IMR-90 (cell line): ENCODE results near the gene RXFP1. TPM values are rescaled to one million over a fixed set of nuclear protein-coding genes. Genes with fewer than 3 reads are reported as not detected.

Source experiments
- ATAC-seq: fragments of 200-7000 bp; cut with Tn5 transposase; 2 replicates; pipeline ENCODE4 v1.9.1; 2020; ENCODE audit warnings: low read depth, mild to moderate bottlenecking, moderate library complexity
- BruUV-seq: library from RNA; stranded (reverse); fragments of 400-500 nt; replicated peaks from 2 replicates; lab custom pipeline; 2021; lab: Mats Ljungman, UMichigan
- CTCF ChIA-PET: fragments of 300-600 bp; formaldehyde crosslinking; extraction: SDS; loops from one replicate; lab custom pipeline; 2021; ENCODE audit warnings: antibody characterized with exemption; lab: Yijun Ruan, JAX
- POLR2A ChIA-PET: fragments of 300-600 bp; sonication (Branson Sonifier 250); formaldehyde crosslinking; loops from one replicate; lab custom pipeline; 2022; ENCODE audit warnings: antibody characterized with exemption; ENCODE audit not compliant: unreplicated experiment; lab: Charles Lee
- DNase-seq: peaks from one replicate; pipeline ENCODE4 v3.0.0; 2013
- H2AFZ ChIP-seq: replicated peaks from 2 replicates; pipeline ENCODE3; 2013; ENCODE audit warnings: low read length, mild to moderate bottlenecking; ENCODE audit not compliant: poor library complexity
- H2AK5ac ChIP-seq: 2 replicates; pipeline ENCODE4 v1.6.1; 2013; ENCODE audit warnings: low read depth, low read length, inconsistent platforms
- H2AK9ac ChIP-seq: replicated peaks from 2 replicates; pipeline ENCODE3; 2013; ENCODE audit warnings: mild to moderate bottlenecking, low read depth, low read length, moderate library complexity; ENCODE audit not compliant: poor library complexity
- H2BK120ac ChIP-seq: 2 replicates; pipeline ENCODE4 v1.6.1; 2013; ENCODE audit warnings: low read depth, low read length, inconsistent platforms
- H2BK15ac ChIP-seq: 3 replicates; pipeline ENCODE4 v1.6.1; 2013; ENCODE audit warnings: low read depth, low read length, inconsistent platforms
- H2BK20ac ChIP-seq: 2 replicates; pipeline ENCODE4 v1.6.1; 2013; ENCODE audit warnings: low read depth, mild to moderate bottlenecking, inconsistent platforms, low read length, moderate library complexity
- H2BK5ac ChIP-seq: 2 replicates; pipeline ENCODE4 v1.6.1; 2013; ENCODE audit warnings: mild to moderate bottlenecking, low read depth, low read length, inconsistent platforms; ENCODE audit not compliant: poor library complexity, severe bottlenecking
- H3K14ac ChIP-seq: replicated peaks from 2 replicates; pipeline ENCODE4 v1.6.1; 2013; ENCODE audit warnings: low read depth, low read length, inconsistent platforms
- H3K18ac ChIP-seq: 2 replicates; pipeline ENCODE4 v1.6.1; 2013; ENCODE audit warnings: low read depth, low read length, control low read depth
- H3K23ac ChIP-seq: 2 replicates; pipeline ENCODE4 v1.6.1; 2013; ENCODE audit warnings: low read depth, low read length, inconsistent platforms
- H3K27ac ChIP-seq: 2 replicates; pipeline ENCODE4 v1.5.1; 2013; ENCODE audit warnings: mild to moderate bottlenecking, control low read depth, low read length; ENCODE audit not compliant: insufficient read depth
- H3K27me3 ChIP-seq: 2 replicates; pipeline ENCODE4 v1.6.1; 2013; ENCODE audit warnings: low read length; ENCODE audit not compliant: control insufficient read depth, insufficient read depth
- H3K36me3 ChIP-seq: 2 replicates; pipeline ENCODE4 v1.6.1; 2013; ENCODE audit warnings: low read length, mixed read lengths; ENCODE audit not compliant: control insufficient read depth, insufficient read depth
- H3K4ac ChIP-seq: 2 replicates; pipeline ENCODE4 v1.6.1; 2013; ENCODE audit warnings: low read depth, low read length, inconsistent platforms
- H3K4me1 ChIP-seq: 2 replicates; pipeline ENCODE4 v1.6.1; 2013; ENCODE audit warnings: low read length, mixed read lengths; ENCODE audit not compliant: control insufficient read depth, insufficient read depth
- H3K4me2 ChIP-seq: 2 replicates; pipeline ENCODE4 v1.6.1; 2013; ENCODE audit warnings: low read depth, mild to moderate bottlenecking, control low read depth, low read length, moderate library complexity
- H3K4me3 ChIP-seq: 2 replicates; pipeline ENCODE4 v1.5.1; 2013; ENCODE audit warnings: low read depth, mild to moderate bottlenecking, control low read depth, low read length, moderate library complexity; ENCODE audit not compliant: insufficient read depth
- H3K56ac ChIP-seq: 2 replicates; pipeline ENCODE4 v1.6.1; 2013; ENCODE audit warnings: low read length, inconsistent platforms; ENCODE audit not compliant: insufficient read depth; ENCODE audit errors: extremely low read depth
- H3K79me1 ChIP-seq, 2 experiments: 2 replicates each; pipeline ENCODE4 v1.6.1; 2013; ENCODE audit warnings: low read length in 2 of 2, inconsistent platforms in 1 of 2, low read depth in 1 of 2
- H3K9ac ChIP-seq: 2 replicates; pipeline ENCODE4 v1.6.1; 2013; ENCODE audit warnings: low read depth, low read length, control low read depth
- H3K9me1 ChIP-seq: 2 replicates; pipeline ENCODE4 v1.6.1; 2013; ENCODE audit warnings: low read length, inconsistent platforms; ENCODE audit not compliant: insufficient read depth
- H3K9me3 ChIP-seq: 2 replicates; pipeline ENCODE4 v1.6.1; 2013; ENCODE audit warnings: low read length; ENCODE audit not compliant: control insufficient read depth, insufficient read depth
- H4K20me1 ChIP-seq: 2 replicates; pipeline ENCODE4 v1.6.1; 2013; ENCODE audit warnings: low read length, inconsistent platforms; ENCODE audit not compliant: insufficient read depth
- H4K5ac ChIP-seq: 2 replicates; pipeline ENCODE4 v1.6.1; 2013; ENCODE audit warnings: mild to moderate bottlenecking, low read depth, low read length, control low read depth
- H4K8ac ChIP-seq, 2 experiments: 2 replicates each; pipeline ENCODE4 v1.6.1; 2013; ENCODE audit warnings: low read depth in 2 of 2, low read length in 2 of 2, control low read depth in 1 of 2, inconsistent platforms in 1 of 2
- H4K91ac ChIP-seq: 2 replicates; pipeline ENCODE4 v1.6.1; 2013; ENCODE audit warnings: low read depth, low read length, inconsistent platforms; ENCODE audit not compliant: insufficient read depth
- BHLHE40 ChIP-seq: fragments of 150-350 bp; IDR thresholded peaks from 2 replicates; pipeline ENCODE4 v1.6.1; 2016; ENCODE audit warnings: mild to moderate bottlenecking, low read depth, low read length
- CEBPB ChIP-seq: IDR thresholded peaks from 2 replicates; pipeline ENCODE4 v1.6.1; 2012; ENCODE audit warnings: low read depth, low read length, improper control_type of control experiment
- CHD1 ChIP-seq: IDR thresholded peaks from 2 replicates; pipeline ENCODE4 v1.6.1; 2012; ENCODE audit warnings: low read depth, low read length, improper control_type of control experiment
- CTCF ChIP-seq: conservative IDR thresholded peaks from 2 replicates; pipeline ENCODE4 v1.5.1; 2012; ENCODE audit warnings: mild to moderate bottlenecking, low read depth, low read length, improper control_type of control experiment
- FOS ChIP-seq: fragments of 150-350 bp; IDR thresholded peaks from 2 replicates; pipeline ENCODE4 v1.6.1; 2016; ENCODE audit warnings: low read depth, low read length
- MAFK ChIP-seq: IDR thresholded peaks from 2 replicates; pipeline ENCODE4 v1.6.1; 2012; ENCODE audit warnings: low read depth, low read length, improper control_type of control experiment
- MAZ ChIP-seq: IDR thresholded peaks from 2 replicates; pipeline ENCODE4 v1.6.1; 2012; ENCODE audit warnings: low read depth, mild to moderate bottlenecking, low read length, improper control_type of control experiment, moderate library complexity, borderline replicate concordance
- MXI1 ChIP-seq: IDR thresholded peaks from 2 replicates; pipeline ENCODE4 v1.6.1; 2012; ENCODE audit warnings: low read depth, mild to moderate bottlenecking, low read length, moderate library complexity, borderline replicate concordance
- NFE2L2 ChIP-seq: fragments of 150-350 bp; IDR thresholded peaks from 2 replicates; pipeline ENCODE4 v1.6.1; 2016; ENCODE audit warnings: low read depth, mild to moderate bottlenecking, low read length
- POLR2A ChIP-seq: IDR thresholded peaks from 2 replicates; pipeline ENCODE4 v1.6.1; 2012; ENCODE audit warnings: mild to moderate bottlenecking, low read depth, low read length
- RAD21 ChIP-seq: IDR thresholded peaks from 2 replicates; pipeline ENCODE4 v1.6.1; 2012; ENCODE audit warnings: low read length, improper control_type of control experiment
- RCOR1 ChIP-seq: IDR thresholded peaks from 2 replicates; pipeline ENCODE4 v1.6.1; 2012; ENCODE audit warnings: mild to moderate bottlenecking, low read length, improper control_type of control experiment; ENCODE audit not compliant: insufficient replicate concordance
- RFX5 ChIP-seq: IDR thresholded peaks from 2 replicates; pipeline ENCODE4 v1.8.0; 2012; ENCODE audit warnings: low read depth, mild to moderate bottlenecking, low read length, moderate library complexity
- SMC3 ChIP-seq: fragments of 150-350 bp; IDR thresholded peaks from 2 replicates; pipeline ENCODE4 v1.6.1; 2016; ENCODE audit warnings: low read depth, mild to moderate bottlenecking, antibody characterized with exemption, low read length, moderate library complexity
- USF2 ChIP-seq: fragments of 150-350 bp; IDR thresholded peaks from 2 replicates; pipeline ENCODE4 v1.6.1; 2017; ENCODE audit warnings: mild to moderate bottlenecking, antibody characterized with exemption, low read length, low read depth
- WGBS, 2 experiments: methylation state at CpG; one replicate each; pipeline versions ENCODE4 v1.1.5 to v1.1.7; 2013; ENCODE audit warnings: missing lambda C conversion rate in 2 of 2; ENCODE audit not compliant: insufficient read length in 1 of 2; ENCODE audit errors: extremely low coverage in 2 of 2; 5-methylcytosine and 5-hydroxymethylcytosine counted together
- dilution Hi-C: fragments of 300-500 bp; cut with HindIII; formaldehyde crosslinking; loops from one replicate; pipeline ENCODE4 v1.14.3; 2018; ENCODE audit warnings: low sequenced_read_pairs; ENCODE audit not compliant: unreplicated experiment
- in situ Hi-C: fragments of 300-500 bp; cut with MboI; formaldehyde crosslinking; loops from 3 replicates; pipeline ENCODE4 v1.14.3; 2019; ENCODE audit warnings: low sequenced_read_pairs, inconsistent platforms, mixed read lengths
- intact Hi-C: fragments of 100-400 bp; cut with micrococcal nuclease; formaldehyde crosslinking; loops from 2 replicates; pipeline ENCODE4 v1.10.0; 2022
- polyA plus RNA-seq, 3 experiments: library from polyadenylated mRNA; depleted of rRNA; stranded (reverse); fragments of >200 nt; gene quantifications; 2 replicates each; pipeline ENCODE4 v1.2.3, GENCODE V29; 2012; ENCODE audit warnings: low replicate concordance in 1 of 3
- total RNA-seq: library from RNA; depleted of rRNA; stranded (reverse); fragments of >200 nt; gene quantifications from 2 replicates; pipeline ENCODE4 v1.2.3, GENCODE V29; 2012
- TF ChIP-seq, protein P1 (sequence below): fragments of 150-350 bp; IDR thresholded peaks from 2 replicates; pipeline ENCODE4 v1.6.1; 2016; ENCODE audit warnings: low read depth, mild to moderate bottlenecking, low read length, moderate library complexity, borderline replicate concordance

Gene RXFP1
- total and polyA plus RNA-seq, 2 of the 4 experiments (the other 2 are of a cell fraction): not detected

DNA sequence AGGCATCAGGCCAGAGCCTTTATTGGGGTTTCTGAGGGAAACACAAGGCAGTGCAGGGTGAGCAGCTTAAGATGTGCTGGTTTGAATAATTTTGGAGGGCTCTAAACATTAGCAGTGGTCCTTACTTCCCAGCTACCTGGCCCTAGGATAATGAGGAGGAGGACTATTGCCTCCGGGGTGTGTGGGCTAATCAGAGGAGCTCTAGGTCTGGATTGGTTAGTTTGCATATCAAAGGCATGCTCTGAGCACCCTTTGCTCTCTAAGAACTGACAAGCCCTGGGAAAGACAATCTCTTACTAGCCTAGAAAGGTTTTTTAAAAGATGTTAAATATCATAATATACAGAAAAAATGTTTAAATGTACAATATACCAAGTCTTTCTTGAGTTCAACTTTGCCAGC lies 58.4 kb downstream of the RXFP1 start:
- ATAC-seq (no peak), DNase-seq (no peak)
- H3K9me3 ChIP-seq: no peaks in the 10 kb centered on the region
- TF ChIP-seq POLR2A (no peak), SMC3 (no peak), CEBPB (no peak), NFE2L2 (no peak), RCOR1 (no peak), RAD21 (no peak), MAZ (no peak), BHLHE40 (no peak), RFX5 (no peak), MAFK (no peak), MXI1 (no peak), USF2 (no peak), CHD1 (no peak), CTCF (no peak), FOS (no peak)
- TF ChIP-seq, protein P1, sequence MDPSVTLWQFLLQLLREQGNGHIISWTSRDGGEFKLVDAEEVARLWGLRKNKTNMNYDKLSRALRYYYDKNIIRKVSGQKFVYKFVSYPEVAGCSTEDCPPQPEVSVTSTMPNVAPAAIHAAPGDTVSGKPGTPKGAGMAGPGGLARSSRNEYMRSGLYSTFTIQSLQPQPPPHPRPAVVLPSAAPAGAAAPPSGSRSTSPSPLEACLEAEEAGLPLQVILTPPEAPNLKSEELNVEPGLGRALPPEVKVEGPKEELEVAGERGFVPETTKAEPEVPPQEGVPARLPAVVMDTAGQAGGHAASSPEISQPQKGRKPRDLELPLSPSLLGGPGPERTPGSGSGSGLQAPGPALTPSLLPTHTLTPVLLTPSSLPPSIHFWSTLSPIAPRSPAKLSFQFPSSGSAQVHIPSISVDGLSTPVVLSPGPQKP: no peak
- no peak overlapping the region for H4K5ac ChIP-seq
- no peak overlapping the region for H2AFZ ChIP-seq
- H3K4ac ChIP-seq: no peak overlapping the region
- no peaks in the 10 kb centered on the region for H3K79me1 ChIP-seq
- no peak overlapping the region for H2AK5ac ChIP-seq
- H3K9ac ChIP-seq: no peak overlapping the region
- H4K20me1 ChIP-seq: no peaks in the 10 kb centered on the region
- no peaks in the 10 kb centered on the region for H3K9me1 ChIP-seq
- no peak overlapping the region for H3K14ac ChIP-seq
- in situ Hi-C loops (no loop called here), intact Hi-C loops (no loop called here), dilution Hi-C loops (no loop called here)
- no peak overlapping the region for H3K27ac ChIP-seq
- CTCF ChIA-PET: no interaction called here
- H2BK5ac ChIP-seq: no peak overlapping the region
- no peak overlapping the region for H3K18ac ChIP-seq
- H3K23ac ChIP-seq: no peak overlapping the region
- no peak overlapping the region for H2BK15ac ChIP-seq
- H2BK120ac ChIP-seq: no peak overlapping the region
- no peak overlapping the region for H3K4me3 ChIP-seq
- no peak overlapping the region for H3K56ac ChIP-seq
- no peak overlapping the region for H4K91ac ChIP-seq
- POLR2A ChIA-PET: no interaction called here
- no peak overlapping the region for H4K8ac ChIP-seq
- H3K27me3 ChIP-seq: no peaks in the 10 kb centered on the region
- no CpG with 5 or more reads among the region's 1 CpG for WGBS, 2 experiments
- H2BK20ac ChIP-seq: no peak overlapping the region
- H3K4me1 ChIP-seq: no peaks in the 10 kb centered on the region
- H2AK9ac ChIP-seq: no peak overlapping the region
- no peak overlapping the region for H3K4me2 ChIP-seq
- BruUV-seq: no TSS peak
- no peaks in the 10 kb centered on the region for H3K36me3 ChIP-seq
